Measurements from ENCODE around the gene UNC50.

DNA sequence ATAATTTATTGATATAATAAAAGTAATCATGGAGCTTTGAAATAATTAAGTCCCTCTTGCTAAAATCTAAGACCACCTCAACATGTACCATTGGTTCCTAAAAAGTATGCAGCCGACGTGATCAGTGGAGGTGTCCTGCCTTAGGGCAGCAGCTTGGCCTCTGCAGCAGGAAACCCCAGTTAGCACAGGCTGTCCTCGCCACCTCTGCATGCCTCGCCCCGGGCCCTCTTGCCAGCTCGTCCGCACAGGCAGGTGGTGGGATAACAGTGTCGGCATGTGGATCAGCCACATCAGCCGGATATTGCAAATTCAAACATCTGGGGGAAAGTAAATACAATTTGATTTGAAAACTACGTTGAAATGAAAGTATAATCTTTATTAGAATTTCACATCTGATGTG, 23.0 kb upstream of the UNC50 start:
- TF ChIP-seq, protein P1, sequence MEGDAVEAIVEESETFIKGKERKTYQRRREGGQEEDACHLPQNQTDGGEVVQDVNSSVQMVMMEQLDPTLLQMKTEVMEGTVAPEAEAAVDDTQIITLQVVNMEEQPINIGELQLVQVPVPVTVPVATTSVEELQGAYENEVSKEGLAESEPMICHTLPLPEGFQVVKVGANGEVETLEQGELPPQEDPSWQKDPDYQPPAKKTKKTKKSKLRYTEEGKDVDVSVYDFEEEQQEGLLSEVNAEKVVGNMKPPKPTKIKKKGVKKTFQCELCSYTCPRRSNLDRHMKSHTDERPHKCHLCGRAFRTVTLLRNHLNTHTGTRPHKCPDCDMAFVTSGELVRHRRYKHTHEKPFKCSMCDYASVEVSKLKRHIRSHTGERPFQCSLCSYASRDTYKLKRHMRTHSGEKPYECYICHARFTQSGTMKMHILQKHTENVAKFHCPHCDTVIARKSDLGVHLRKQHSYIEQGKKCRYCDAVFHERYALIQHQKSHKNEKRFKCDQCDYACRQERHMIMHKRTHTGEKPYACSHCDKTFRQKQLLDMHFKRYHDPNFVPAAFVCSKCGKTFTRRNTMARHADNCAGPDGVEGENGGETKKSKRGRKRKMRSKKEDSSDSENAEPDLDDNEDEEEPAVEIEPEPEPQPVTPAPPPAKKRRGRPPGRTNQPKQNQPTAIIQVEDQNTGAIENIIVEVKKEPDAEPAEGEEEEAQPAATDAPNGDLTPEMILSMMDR (IDR thresholded peaks at IDR 0.05; ENCODE audit: poor library complexity) = no peak
- no peak for TF ChIP-seq EZH2phosphoT487 (IDR thresholded peaks at IDR 0.05; ENCODE audit: low read depth, severe bottlenecking, unreplicated experiment)
